Measurements from ENCODE around the gene TEAD2. TPM values are rescaled to one million over a fixed set of nuclear protein-coding genes. Genes with fewer than 3 reads are reported as not detected.
"Not testable (repeated sequence)": the region's sequence is repeated elsewhere in the genome, so short reads cannot be mapped to it uniquely, and the experiment has no call there.

The TEAD2 gene
- total RNA-seq, 1 donor from 2014 or later: 51.4 TPM

DNA sequence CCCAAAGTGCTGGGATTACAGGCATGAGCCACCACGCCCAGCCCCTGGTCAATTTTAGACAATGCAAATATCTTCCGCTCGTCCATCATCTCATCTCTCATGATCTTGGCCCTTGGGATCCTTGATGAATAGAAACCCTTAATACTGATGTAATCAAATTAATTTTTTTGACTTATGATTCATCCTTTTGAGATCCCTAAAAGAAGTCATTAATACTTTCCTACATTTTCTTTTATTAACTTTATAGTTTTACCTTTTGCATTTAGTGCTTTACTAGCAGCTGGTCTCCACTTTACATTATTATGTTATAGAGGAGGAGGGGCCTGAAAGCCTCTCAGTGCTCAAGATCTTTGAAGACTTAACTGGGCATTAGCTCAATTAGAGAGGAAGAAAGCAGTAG lies 18.2 kb upstream of the TEAD2 start:
- Histone ChIP-seq H3K27me3 (no peaks in the 10 kb centered on the region), H3K9me3 (peaks cover 0 to 12% of the 10 kb centered on the region in 2 donors), H3K27ac (no peak overlapping the region), H3K36me3 (no peaks in the 10 kb centered on the region), H3K4me3 (no peak overlapping the region), H3K4me1 (no peaks in the 10 kb centered on the region)
- DNase-seq (ENCODE audit: low spot score in 2 of 2): no peak
- no peak for TF ChIP-seq CTCF (IDR thresholded peaks at IDR 0.05)
- intact Hi-C loops (cut with DNase I): no loop called here

DNA sequence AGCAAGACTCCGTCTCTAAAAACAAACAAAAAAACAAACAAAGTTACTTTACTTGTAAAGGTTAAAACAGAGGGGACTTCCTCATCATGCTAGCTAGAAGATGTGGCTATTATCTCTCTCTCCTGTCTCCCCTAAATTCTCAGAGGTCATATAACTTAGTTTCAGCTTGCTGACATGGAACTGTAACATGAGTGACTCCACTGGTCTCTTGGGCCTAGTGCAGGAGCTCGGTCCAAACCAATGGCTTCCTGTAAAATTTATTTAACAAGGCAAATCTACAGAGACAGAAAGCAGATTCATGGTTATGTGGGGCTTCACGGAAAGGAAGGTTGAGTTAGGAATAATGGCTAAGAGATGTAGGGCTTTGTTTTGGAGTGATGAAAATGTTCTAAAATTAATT lies 16.3 kb upstream of the TEAD2 start:
- H3K9me3 ChIP-seq: peaks cover 0 to 12% of the 10 kb centered on the region in 2 donors
- no peaks in the 10 kb centered on the region for H3K36me3 ChIP-seq
- TF ChIP-seq CTCF (IDR thresholded peaks at IDR 0.05): no peak
- no peak overlapping the region for H3K27ac ChIP-seq
- intact Hi-C loops (cut with DNase I): no loop called here
- no peak for DNase-seq (ENCODE audit: low spot score in 2 of 2)
- H3K4me3 ChIP-seq: no peak overlapping the region
- H3K4me1 ChIP-seq: no peaks in the 10 kb centered on the region
- H3K27me3 ChIP-seq: no peaks in the 10 kb centered on the region

DNA sequence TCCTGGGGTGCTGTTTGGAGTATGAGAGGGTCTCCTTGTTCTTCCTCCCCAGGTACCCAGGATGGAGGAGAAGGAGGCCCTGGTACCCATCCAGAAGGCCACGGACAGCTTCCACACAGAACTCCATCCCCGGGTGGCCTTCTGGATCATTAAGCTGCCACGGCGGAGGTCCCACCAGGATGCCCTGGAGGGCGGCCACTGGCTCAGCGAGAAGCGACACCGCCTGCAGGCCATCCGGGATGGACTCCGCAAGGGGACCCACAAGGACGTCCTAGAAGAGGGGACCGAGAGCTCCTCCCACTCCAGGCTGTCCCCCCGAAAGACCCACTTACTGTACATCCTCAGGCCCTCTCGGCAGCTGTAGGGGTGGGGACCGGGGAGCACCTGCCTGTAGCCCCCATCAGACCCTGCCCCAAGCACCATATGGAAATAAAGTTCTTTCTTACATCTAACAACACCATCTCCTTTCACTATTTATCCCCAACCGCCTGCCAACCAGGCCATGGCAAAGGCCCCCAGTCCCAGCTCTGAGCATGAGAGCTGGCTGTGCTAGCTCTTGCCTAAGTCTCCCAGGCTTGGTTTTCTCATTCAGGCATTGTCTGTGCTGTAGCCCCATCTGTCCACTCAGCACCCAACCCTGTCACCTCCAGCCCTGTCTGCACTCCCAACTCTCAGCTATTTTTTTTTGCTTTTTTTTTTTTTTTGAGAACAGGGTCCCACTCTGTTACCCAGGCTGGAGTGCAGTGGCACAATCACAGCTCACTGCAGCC lies 12.6 kb upstream of the TEAD2 start:
- no peak for TF ChIP-seq CTCF (IDR thresholded peaks at IDR 0.05)
- H3K27me3 ChIP-seq: no peaks in the 10 kb centered on the region
- no peaks in the 10 kb centered on the region for H3K4me1 ChIP-seq
- H3K9me3 ChIP-seq: peaks cover 2 to 4% of the 10 kb centered on the region in 2 donors
- H3K27ac ChIP-seq: no peak overlapping the region
- intact Hi-C loops (cut with DNase I): no loop called here
- DNase-seq (ENCODE audit: low spot score in 2 of 2): no peak
- no peak overlapping the region for H3K4me3 ChIP-seq
- no peaks in the 10 kb centered on the region for H3K36me3 ChIP-seq

- DNase-seq (ENCODE audit: low spot score in 2 of 2); H3K27ac ChIP-seq; H3K4me1 ChIP-seq; H3K4me3 ChIP-seq; H3K36me3 ChIP-seq; intact Hi-C loops (cut with DNase I); H3K27me3 ChIP-seq: not testable (repeated sequence)
- peaks cover 6 to 21% of the 10 kb centered on the region in 2 donors for H3K9me3 ChIP-seq
These were observed 11.0 kb upstream of the TEAD2 start for GRCh38 chr19:49373174-49373573.

DNA sequence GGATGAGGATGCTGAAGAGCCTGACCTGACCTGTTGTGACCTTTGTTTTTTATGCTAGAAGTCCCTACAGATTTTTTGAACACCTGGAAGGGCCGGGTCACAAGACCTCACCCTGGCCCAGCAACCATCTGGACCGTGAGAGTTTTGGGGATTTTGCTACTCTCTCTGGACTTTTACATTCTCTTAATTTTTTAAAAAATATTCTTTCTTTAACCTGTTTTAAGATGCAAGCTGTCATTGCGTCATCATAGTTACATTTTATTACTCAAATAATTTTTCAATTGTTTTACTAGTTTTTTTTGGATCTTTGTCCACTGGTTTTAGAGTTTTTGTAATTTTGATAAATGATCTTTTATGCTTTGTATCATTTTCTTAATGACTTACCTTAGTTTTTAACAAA lies 9.0 kb upstream of the TEAD2 start:
- no peaks in the 10 kb centered on the region for H3K36me3 ChIP-seq
- peaks cover 6 to 22% of the 10 kb centered on the region in 2 donors for H3K9me3 ChIP-seq
- H3K27me3 ChIP-seq: no peaks in the 10 kb centered on the region
- intact Hi-C loops (cut with DNase I): no loop called here
- H3K27ac ChIP-seq: no peak overlapping the region
- H3K4me1 ChIP-seq: no peaks in the 10 kb centered on the region
- H3K4me3 ChIP-seq: no peak overlapping the region
- DNase-seq (ENCODE audit: low spot score in 2 of 2): no peak
- TF ChIP-seq CTCF (IDR thresholded peaks at IDR 0.05): no peak

- intact Hi-C loops (cut with DNase I): no loop called here
- no peak for DNase-seq (ENCODE audit: low spot score in 2 of 2)
- Histone ChIP-seq H3K4me1 (peaks cover 0 to under 1% of the 10 kb centered on the region in 2 donors), H3K27ac (no peak overlapping the region), H3K4me3 (no peak overlapping the region), H3K27me3 (no peaks in the 10 kb centered on the region), H3K36me3 (no peaks in the 10 kb centered on the region), H3K9me3 (peaks cover 6 to 22% of the 10 kb centered on the region in 2 donors)
- TF ChIP-seq CTCF (IDR thresholded peaks at IDR 0.05): no peak
These were observed 6.6 kb upstream of the TEAD2 start for GRCh38 chr19:49368711-49369358.
